Common myeloid progenitor, CD34-positive (primary cell): ENCODE results near the gene CCNK.
A peak's percentile ranks its signal among the peaks of the same experiment; 100 is the strongest.

Source experiments
- CTCF ChIA-PET: fragments of 350-600 bp; sonication (Branson Sonifier 250); formaldehyde crosslinking; loops from one replicate; lab custom pipeline; 2021; ENCODE audit warnings: antibody characterized with exemption; lab: Charles Lee
- POLR2A ChIA-PET: fragments of 350-600 bp; sonication (Branson Sonifier 250); formaldehyde crosslinking; loops from one replicate; lab custom pipeline; 2021; ENCODE audit warnings: antibody characterized with exemption; lab: Charles Lee
- DNase-seq, 3 donors: peaks; one replicate each; pipeline versions ENCODE4 v3.0.0 to v3.0.0-alpha.2; 2013
- H3K27ac ChIP-seq, 2 experiments: 1 replicate in 1 of 2; 2 replicates in 1 of 2; pipeline ENCODE4 v1.7.0; 2013; ENCODE audit warnings: inconsistent platforms in 2 of 2, low read length in 2 of 2, mild to moderate bottlenecking in 2 of 2, low read depth in 1 of 2, moderate library complexity in 1 of 2; ENCODE audit not compliant: severe bottlenecking in 2 of 2, insufficient read depth in 1 of 2, poor library complexity in 1 of 2
- H3K27me3 ChIP-seq, 5 experiments: replicated peaks in 2 of 5; 1 replicate in 3 of 5; 2 replicates in 2 of 5; pipeline versions ENCODE4 v1.6.1 to v1.7.0; 2013; ENCODE audit warnings: low read length in 4 of 5, mild to moderate bottlenecking in 2 of 5, moderate library complexity in 2 of 5, inconsistent platforms in 1 of 5; ENCODE audit not compliant: insufficient read depth in 5 of 5, control insufficient read depth in 4 of 5
- H3K36me3 ChIP-seq, 4 experiments: 1 replicate in 2 of 4; 2 replicates in 2 of 4; pipeline versions ENCODE4 v1.6.1 to v1.7.0; 2013; ENCODE audit warnings: low read length in 3 of 4, control low read depth in 1 of 4, mild to moderate bottlenecking in 1 of 4; ENCODE audit not compliant: control insufficient read depth in 4 of 4, insufficient read depth in 4 of 4
- H3K4me1 ChIP-seq, 4 experiments: 1 replicate in 3 of 4; 2 replicates in 1 of 4; pipeline versions ENCODE4 v1.6.1 to v1.7.1; 2013; ENCODE audit warnings: low read length in 3 of 4, mild to moderate bottlenecking in 3 of 4, control low read depth in 1 of 4, inconsistent platforms in 1 of 4, moderate library complexity in 1 of 4; ENCODE audit not compliant: control insufficient read depth in 4 of 4, insufficient read depth in 4 of 4; ENCODE audit errors: control extremely low read depth in 1 of 4
- H3K4me3 ChIP-seq, 7 experiments: 1 replicate in 4 of 7; 2 replicates in 3 of 7; pipeline versions ENCODE4 v1.5.1 to v1.7.0; 2013; ENCODE audit warnings: mild to moderate bottlenecking in 7 of 7, low read length in 6 of 7, moderate library complexity in 6 of 7, inconsistent platforms in 2 of 7, low read depth in 2 of 7, control low read depth in 1 of 7; ENCODE audit not compliant: insufficient read depth in 4 of 7, control insufficient read depth in 1 of 7; ENCODE audit errors: extremely low read depth in 1 of 7
- H3K9me3 ChIP-seq, 5 experiments: 1 replicate in 4 of 5; 2 replicates in 1 of 5; pipeline versions ENCODE4 v1.6.1 to v1.7.1; 2013; ENCODE audit warnings: low read length in 4 of 5, mild to moderate bottlenecking in 2 of 5, inconsistent platforms in 1 of 5, low read depth in 1 of 5, moderate library complexity in 1 of 5; ENCODE audit not compliant: control insufficient read depth in 4 of 5, insufficient read depth in 2 of 5; ENCODE audit errors: control extremely low read depth in 1 of 5
- WGBS: methylation state at CpG from one replicate; pipeline ENCODE4 v1.1.5; 2013; ENCODE audit not compliant: insufficient coverage; 5-methylcytosine and 5-hydroxymethylcytosine counted together

The CCNK gene

GRCh38 chr14:99527026-99527425, 45.8 kb downstream of the CCNK start:
- 94% methylated on average over 11 of the region's 12 CpGs for WGBS
- no peak for DNase-seq
- POLR2A ChIA-PET = no interaction called here
- H3K4me3 ChIP-seq = no peak overlapping the region
- H3K36me3 ChIP-seq = no peaks in the 10 kb centered on the region
- H3K27ac ChIP-seq = no peak overlapping the region
- no peaks in the 10 kb centered on the region for H3K4me1 ChIP-seq
- H3K27me3 ChIP-seq = no peaks in the 10 kb centered on the region
- no peaks in the 10 kb centered on the region for H3K9me3 ChIP-seq
- CTCF ChIA-PET = no interaction called here

GRCh38 chr14:99527427-99528076, 46.3 kb downstream of the CCNK start:
- no peak for DNase-seq
- H3K4me1 ChIP-seq = no peaks in the 10 kb centered on the region
- H3K27me3 ChIP-seq = no peaks in the 10 kb centered on the region
- 95% methylated on average over 18 of the region's 19 CpGs for WGBS
- no peak overlapping the region for H3K4me3 ChIP-seq
- CTCF ChIA-PET = interaction anchor here (0.9 to 1.1 kb wide), 3 partner anchors 100 to 156 kb away, joined by 3 read pairs; no protein-coding TSS in a partner anchor
- POLR2A ChIA-PET = no interaction called here
- H3K27ac ChIP-seq = no peak overlapping the region
- no peaks in the 10 kb centered on the region for H3K36me3 ChIP-seq
- no peaks in the 10 kb centered on the region for H3K9me3 ChIP-seq

GRCh38 chr14:99529899-99530298, 48.7 kb downstream of the CCNK start:
- no peaks in the 10 kb centered on the region for H3K27me3 ChIP-seq
- no peak overlapping the region for H3K4me3 ChIP-seq
- no peaks in the 10 kb centered on the region for H3K9me3 ChIP-seq
- H3K27ac ChIP-seq = no peak overlapping the region
- no peaks in the 10 kb centered on the region for H3K4me1 ChIP-seq
- no peak for DNase-seq
- WGBS = 98% methylated on average over 4 of the region's 4 CpGs
- no peaks in the 10 kb centered on the region for H3K36me3 ChIP-seq
- POLR2A ChIA-PET = no interaction called here
- CTCF ChIA-PET = interaction anchor here (1.1 to 1.8 kb wide), 2 partner anchors 47 to 100 kb away, joined by 3 to 4 read pairs; no protein-coding TSS in a partner anchor

GRCh38 chr14:99530407-99531155, 49.4 kb downstream of the CCNK start:
- no peak for DNase-seq
- POLR2A ChIA-PET = no interaction called here

GRCh38 chr14:99531251-99532096, 50.3 kb downstream of the CCNK start:
- DNase-seq = peak in 2 of 3 donors; percentile 19 to 50
- POLR2A ChIA-PET = no interaction called here
- no peaks in the 10 kb centered on the region for H3K9me3 ChIP-seq
- H3K36me3 ChIP-seq = no peaks in the 10 kb centered on the region
- no peak overlapping the region for H3K4me3 ChIP-seq
- no peaks in the 10 kb centered on the region for H3K27me3 ChIP-seq
- CTCF ChIA-PET = interaction anchor here (1.6 kb wide), 1 partner anchor 14 kb away, joined by 4 read pairs; no protein-coding TSS in a partner anchor
- WGBS = 57% methylated on average over 11 of the region's 14 CpGs
- no peaks in the 10 kb centered on the region for H3K4me1 ChIP-seq
- no peak overlapping the region for H3K27ac ChIP-seq

More at GRCh38 chr14:99530407-99531155, 49.4 kb downstream of the CCNK start:
- Histone ChIP-seq H3K4me1 (no peaks in the 10 kb centered on the region), H3K27me3 (no peaks in the 10 kb centered on the region), H3K27ac (no peak overlapping the region), H3K36me3 (no peaks in the 10 kb centered on the region), H3K9me3 (no peaks in the 10 kb centered on the region), H3K4me3 (no peak overlapping the region)
- CTCF ChIA-PET = interaction anchor here (1.6 kb wide), 1 partner anchor 13 kb away, joined by 4 read pairs; no protein-coding TSS in a partner anchor
- WGBS = 98% methylated on average over 17 of the region's 19 CpGs

- WGBS = 89% methylated on average over 3 of the region's 5 CpGs
- ChIA-PET POLR2A (no interaction called here), CTCF (no interaction called here)
Measured at GRCh38 chr14:99532310-99532709, 51.1 kb downstream of the CCNK start.

More at GRCh38 chr14:99532310-99532709, 51.1 kb downstream of the CCNK start:
- DNase-seq = no peak
- H3K9me3 ChIP-seq = no peaks in the 10 kb centered on the region
- H3K27ac ChIP-seq = no peak overlapping the region
- H3K4me3 ChIP-seq = no peak overlapping the region
- no peaks in the 10 kb centered on the region for H3K27me3 ChIP-seq
- no peaks in the 10 kb centered on the region for H3K36me3 ChIP-seq
- no peaks in the 10 kb centered on the region for H3K4me1 ChIP-seq
